Hippocampal formation (tissue), 2 donors: ENCODE measurements around the gene PLA2R1.
"Not testable (repeated sequence)": the region's sequence is repeated elsewhere in the genome, so short reads cannot be mapped to it uniquely, and the experiment has no call there.

Experiments
- DNase-seq, 2 donors: peaks; one replicate each; lab custom pipeline; 2025; lab: John Stamatoyannopoulos, UW

The PLA2R1 gene

GRCh38 chr2:160063879-160064612, 1.6 kb upstream of the PLA2R1 start:
- no peak for DNase-seq

DNA sequence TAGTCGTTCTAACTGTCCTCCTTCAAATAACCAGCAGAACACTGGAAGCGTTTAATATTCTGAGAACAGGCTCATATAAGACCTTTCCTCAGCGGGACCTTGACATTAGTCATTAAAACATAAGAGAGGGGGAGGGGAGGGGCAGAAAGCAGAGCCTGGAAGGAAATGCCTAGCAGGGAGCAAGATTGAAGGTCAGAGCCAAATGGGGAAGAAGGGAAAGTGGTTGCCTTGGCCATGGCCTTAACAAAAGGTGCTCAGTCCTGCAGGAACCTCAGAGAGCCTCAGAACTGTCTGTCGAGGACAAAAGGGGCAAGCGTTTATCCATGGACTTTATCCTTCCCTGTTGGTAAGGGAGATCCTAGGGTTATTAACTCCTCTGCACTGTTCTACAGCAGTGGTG, 856 bp upstream of the PLA2R1 start:
- DNase-seq = no peak

DNA sequence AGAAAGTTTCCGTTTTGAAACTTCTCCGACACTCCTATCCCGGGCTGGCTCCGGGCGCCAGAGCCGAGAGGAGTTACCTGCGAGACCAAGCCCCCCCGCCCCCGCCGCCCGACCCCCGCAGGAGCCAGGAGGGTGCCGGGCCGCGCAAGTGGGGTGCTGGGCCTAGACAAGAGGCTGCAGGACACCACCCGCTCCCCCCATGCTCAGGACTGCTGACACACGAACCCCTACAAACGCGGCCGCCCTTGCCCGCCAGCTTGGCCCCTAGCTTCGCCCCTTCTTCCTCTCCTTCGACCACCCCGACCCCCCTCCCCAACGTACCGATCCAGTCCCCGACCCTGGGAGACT, 497 bp downstream of the PLA2R1 start:
- no peak for DNase-seq

DNA sequence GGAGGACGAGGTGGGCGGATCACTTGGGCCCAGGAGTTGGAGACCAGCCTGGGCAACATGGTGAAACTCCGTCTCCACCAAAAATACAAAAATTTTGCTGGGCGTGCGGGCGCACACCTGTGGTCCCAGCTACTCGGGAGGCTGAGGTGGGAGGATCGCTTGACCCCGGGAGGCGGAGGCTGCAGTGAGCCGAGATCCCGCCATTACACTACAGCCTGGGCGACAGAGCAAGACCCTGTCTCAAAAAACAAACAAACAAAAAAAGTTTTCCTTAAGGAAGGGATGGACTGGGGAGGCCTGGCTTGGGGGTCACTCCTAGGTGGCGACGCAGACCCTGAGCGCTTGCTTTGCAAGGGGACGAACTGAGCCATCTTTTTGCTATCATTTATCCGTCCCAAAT, 882 bp downstream of the PLA2R1 start:
- no peak for DNase-seq

GRCh38 chr2:160060297-160060696, 2.1 kb downstream of the PLA2R1 start:
- DNase-seq = no peak

DNA sequence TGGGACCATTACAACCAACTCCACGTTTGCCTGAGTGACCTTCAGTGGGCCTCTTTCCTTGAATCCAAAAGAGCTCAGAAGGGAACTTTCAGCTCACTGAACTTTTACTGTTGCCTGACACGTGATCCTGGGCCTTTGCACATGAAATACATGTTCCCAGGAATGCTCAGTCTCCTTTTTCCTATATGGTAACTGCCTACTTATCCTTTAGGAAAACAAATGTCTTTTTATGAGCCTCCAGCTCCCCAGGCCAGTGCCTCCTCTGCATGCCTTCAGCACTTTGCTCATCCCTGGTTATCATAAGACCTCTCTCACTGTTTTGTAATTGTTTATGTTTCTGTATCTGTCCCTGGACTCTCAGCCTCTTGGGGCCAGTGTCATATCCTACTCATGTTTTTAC, 5.1 kb downstream of the PLA2R1 start:
- DNase-seq = no peak

- no peak for DNase-seq
These were observed 6.7 kb downstream of the PLA2R1 start for GRCh38 chr2:160055726-160056108.

DNA sequence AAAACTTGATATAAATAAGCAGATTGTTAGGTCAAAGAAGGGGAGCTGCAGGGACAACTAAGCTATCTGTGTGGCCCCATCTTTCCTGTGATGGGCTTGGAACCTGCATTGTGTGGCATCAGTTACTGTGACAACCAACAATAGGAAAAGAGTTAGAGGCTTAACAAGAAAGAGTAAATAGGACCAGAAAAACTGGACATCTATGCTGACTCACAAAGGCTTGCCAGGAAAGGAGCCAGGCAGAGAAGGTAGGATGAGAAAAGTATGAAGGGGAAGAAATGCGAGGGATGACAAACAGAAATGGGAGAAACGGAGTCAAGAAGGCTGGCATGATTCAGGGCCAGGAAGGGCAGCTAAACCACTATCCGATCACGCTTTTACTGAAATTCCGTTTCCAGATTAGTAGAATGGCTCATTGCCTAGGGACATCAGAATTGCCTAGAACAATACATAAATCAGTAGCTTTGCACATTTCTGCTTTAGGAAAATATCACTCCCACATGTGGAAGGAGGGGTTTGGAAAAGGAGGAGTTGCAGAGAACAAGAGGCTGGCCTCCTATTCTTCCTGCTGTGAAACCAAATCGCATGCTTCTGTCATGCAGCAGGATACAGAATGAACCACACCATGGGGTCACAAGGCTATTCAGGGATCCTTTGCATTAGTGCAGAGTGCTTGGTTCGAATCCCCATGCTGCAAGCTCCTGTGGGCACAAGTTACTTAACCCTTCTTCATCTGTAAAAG, 7.3 kb downstream of the PLA2R1 start:
- no peak for DNase-seq

DNA sequence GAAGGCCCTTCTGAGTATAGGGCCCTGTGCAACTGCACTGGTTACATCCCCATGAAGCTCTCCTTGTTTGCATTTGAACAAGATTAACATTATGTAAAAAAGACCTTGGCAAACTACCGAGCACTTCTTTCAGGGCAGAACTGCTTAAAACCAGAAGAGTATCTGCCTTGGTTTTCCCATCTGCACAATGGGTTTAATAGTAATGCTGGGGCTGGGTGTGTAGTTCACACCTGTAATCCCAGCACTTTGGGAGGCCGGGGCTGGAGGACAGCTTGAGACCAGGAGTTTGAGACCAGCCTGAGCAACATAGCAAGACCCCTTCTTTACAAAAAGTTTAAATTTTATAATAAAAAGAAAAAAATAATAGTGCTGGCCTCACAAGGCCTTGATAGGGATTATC, 8.5 kb downstream of the PLA2R1 start:
- no peak for DNase-seq

DNA sequence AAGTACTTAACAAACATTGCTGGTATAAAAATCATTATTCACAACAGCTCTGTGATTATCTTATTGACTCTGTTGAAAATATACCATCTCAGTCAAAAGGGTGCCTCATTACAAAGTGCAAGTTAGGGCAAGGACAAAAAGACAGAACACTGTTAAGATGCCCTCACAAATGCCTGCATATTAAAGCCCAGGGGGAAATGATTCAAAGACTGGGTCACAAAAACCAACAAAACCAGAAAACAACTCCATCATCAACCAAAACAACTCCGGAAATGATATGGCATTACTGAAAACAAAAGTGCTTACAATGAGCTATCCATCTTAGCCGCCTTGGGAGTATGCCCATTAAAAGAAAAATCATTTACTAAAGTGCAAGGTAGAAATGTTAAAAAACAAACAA, 9.9 kb downstream of the PLA2R1 start:
- DNase-seq = no peak

GRCh38 chr2:160051371-160051800, 11.0 kb downstream of the PLA2R1 start:
- no peak for DNase-seq

- DNase-seq = no peak
These were observed 12.3 kb downstream of the PLA2R1 start for GRCh38 chr2:160050147-160050546.

DNA sequence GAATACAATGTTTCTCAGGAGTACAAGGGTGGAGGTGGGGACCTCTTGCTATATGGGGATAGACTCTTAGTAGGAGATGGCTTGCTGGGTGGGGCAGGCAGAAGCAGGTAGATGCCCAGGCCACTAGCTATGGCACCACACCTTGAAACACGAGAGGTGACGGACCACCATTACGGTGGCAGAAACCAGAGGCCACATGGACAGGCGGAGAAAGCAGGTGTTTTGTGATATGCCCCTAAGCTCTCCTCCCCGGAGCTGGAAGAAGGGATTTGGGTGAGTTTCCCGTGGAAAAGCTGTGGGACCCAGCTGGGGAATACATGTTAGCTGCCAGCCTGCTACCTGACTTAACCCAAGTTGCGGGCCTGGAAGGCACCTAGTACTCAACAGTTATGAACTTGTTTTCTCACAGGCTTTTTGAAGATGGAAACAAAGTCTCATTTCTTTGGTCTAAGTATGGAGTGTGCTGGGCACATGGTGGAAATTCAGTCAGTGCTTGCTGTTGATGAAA, 16.7 kb downstream of the PLA2R1 start:
- DNase-seq = no peak

- DNase-seq = no peak
These were observed 17.7 kb downstream of the PLA2R1 start for GRCh38 chr2:160044728-160045127.

DNA sequence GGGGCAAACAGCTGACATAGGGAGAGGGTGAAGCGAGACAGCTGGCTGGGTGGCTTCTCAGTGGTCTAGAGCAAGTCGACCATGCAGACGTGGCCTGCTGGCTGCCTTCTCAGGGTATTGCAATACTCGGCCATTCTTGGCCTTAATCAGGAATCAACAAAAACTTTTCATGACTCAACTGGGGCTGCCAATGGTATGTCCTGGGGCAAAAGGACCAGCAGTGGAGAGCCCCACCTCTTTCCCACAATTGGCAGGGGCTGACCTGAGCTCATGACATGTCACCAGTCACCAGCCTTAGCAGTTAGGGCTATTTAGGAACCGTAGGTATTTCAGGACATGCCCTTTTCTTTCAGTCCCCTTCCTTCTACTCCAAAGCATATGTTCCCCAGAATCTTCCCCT, 19.1 kb downstream of the PLA2R1 start:
- DNase-seq = no peak

DNA sequence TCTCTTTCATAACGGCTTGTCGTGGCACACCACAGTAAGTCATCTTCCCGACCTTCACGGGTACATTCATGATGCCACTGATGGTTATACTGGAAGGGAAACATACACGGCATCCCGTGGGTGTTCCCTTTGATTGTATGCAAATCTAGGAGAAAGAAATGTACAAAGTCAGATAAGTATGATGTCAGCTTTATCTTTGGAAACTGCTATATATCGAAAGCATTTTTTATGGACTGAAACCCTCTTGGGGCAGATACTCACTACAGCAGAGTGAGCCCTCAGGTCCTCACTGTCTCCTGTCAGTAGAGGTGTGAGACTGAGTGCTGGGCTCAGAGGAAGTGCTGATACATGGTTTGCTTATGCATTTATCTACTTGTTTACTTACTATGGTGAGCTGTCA, 20.4 kb downstream of the PLA2R1 start:
- DNase-seq = no peak

DNA sequence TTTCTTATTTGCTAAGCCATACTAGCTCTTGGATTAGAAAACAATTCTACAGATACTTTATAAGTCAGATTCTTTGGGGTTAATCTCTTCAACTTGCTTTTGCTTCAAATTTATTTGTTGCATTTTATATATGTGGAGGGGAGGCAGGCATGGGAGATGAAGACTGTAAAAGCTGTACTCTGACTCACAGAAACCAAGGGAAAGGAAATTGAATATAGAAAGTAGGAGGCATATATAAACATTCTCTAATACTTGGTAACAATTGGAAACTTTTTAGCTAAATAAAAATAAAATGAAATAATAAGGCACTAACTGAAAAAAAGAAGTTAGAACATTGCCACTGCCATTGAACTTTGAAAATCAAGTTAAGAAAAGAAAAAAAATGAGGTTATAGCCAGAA, 21.3 kb downstream of the PLA2R1 start:
- DNase-seq = no peak

DNA sequence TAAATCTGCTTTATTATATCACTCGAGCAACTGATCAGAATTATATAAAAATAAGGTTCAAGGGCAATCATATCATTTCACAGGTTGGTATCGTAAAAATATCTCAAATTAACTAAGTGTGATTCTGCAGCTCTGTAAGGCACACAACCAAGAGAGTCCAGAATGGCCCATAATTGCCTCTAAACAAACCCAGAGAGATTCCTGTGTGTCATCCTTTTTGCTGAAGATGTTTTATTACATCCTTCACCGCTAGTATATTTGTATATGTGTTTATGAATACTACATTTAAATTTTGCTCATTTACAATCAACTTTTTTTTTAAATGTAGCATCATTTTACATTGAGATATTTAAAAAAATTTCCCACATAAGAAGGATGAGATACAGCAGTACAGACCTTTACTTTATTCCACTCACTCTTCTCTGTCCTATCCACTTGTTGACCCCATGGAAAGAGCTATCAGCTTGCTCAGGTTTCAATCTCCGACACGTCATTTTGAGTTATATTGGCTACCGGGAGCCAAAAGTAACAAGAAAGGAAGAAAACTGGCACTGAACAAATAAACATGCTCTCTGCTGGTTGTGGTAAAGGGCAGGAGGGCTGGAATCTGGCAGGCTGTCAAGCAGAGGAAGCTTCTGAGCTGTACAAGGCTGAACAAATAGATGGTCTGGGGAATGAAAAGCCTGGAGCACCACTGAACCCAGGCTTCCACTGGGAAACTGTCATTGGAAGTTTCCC, 23.1 kb downstream of the PLA2R1 start:
- DNase-seq = no peak

DNA sequence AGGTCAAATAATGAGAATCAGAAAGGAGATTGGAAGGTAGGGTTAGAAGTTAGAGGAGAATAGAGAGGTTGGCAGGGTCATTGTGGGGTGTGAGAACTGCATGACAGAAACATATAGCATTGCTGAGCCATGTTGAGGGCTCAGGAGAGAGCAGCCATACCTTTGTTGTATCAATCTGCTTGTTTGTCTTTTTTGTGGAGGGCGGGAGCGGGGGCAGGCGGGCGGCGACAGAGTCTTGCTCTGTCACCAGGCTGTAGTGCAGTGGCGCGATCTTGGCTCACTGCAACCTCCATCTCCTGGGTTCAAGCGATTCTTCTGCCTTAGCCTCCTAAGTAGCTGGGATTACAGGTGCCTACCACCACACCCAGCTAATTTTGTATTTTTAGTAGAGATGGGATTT, 23.8 kb downstream of the PLA2R1 start:
- DNase-seq = not testable (repeated sequence)

DNA sequence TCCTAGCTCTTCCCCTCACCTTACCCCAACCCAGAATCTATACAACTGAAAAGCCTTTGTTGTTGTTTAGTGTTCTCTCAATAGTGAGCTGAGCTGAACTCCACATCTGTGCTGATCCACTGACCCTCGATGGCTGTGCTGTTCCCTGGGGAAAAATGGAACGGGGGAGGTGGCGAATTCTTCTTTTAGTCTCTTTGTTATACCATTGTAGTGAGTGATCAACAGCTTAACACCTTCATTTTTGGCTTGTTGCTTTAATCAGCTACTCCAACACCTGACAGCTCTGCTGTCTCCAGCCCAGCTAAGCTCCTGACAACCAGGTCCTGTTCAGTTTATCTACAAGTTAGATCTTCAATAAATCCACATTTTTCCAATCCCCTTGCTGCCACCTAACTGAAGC, 25.7 kb downstream of the PLA2R1 start:
- DNase-seq = no peak

GRCh38 chr2:160035125-160035524, 27.3 kb downstream of the PLA2R1 start:
- DNase-seq = no peak

GRCh38 chr2:160034396-160034795, 28.0 kb downstream of the PLA2R1 start:
- DNase-seq = no peak
